PC-3 (cell line): ENCODE measurements around the gene C22orf39. TPM values are rescaled to one million over a fixed set of nuclear protein-coding genes. Genes with fewer than 3 reads are reported as not detected.
A peak's percentile ranks its signal among the peaks of the same experiment; 100 is the strongest.
"Not testable (repeated sequence)": the region's sequence is repeated elsewhere in the genome, so short reads cannot be mapped to it uniquely, and the experiment has no call there.

Experiments
- ATAC-seq: fragments of 200-7000 bp; cut with Tn5 transposase; 2 replicates; pipeline ENCODE4 v1.9.1; 2020; ENCODE audit warnings: mild to moderate bottlenecking, moderate library complexity
- BruUV-seq: library from RNA; stranded (reverse); fragments of 400-500 nt; replicated peaks from 2 replicates; lab custom pipeline; 2021; lab: Mats Ljungman, UMichigan
- CTCF ChIA-PET: fragments of 300-600 bp; sonication (Branson Sonifier 250); formaldehyde crosslinking; loops from one replicate; lab custom pipeline; 2022; ENCODE audit warnings: antibody characterized with exemption; lab: Charles Lee
- POLR2A ChIA-PET: fragments of 300-600 bp; sonication (Branson Sonifier 250); formaldehyde crosslinking; loops from one replicate; lab custom pipeline; 2022; ENCODE audit warnings: antibody characterized with exemption; ENCODE audit not compliant: unreplicated experiment; lab: Charles Lee
- DNase-seq: peaks from one replicate; pipeline ENCODE4 v3.0.0-alpha.2; 2015
- H2AFZ ChIP-seq: fragments of 300-600 bp; sonication (generic); 2 replicates; pipeline ENCODE4 v1.6.0; 2016; ENCODE audit warnings: antibody characterized with exemption, low read length
- H3F3A ChIP-seq: fragments of 300-600 bp; sonication (generic); one replicate; pipeline ENCODE4 v1.6.0; 2017; ENCODE audit warnings: antibody characterized with exemption, low read length, control low read depth, mild to moderate bottlenecking; ENCODE audit not compliant: unreplicated experiment
- H3K27ac ChIP-seq: fragments of 300-600 bp; sonication (generic); 2 replicates; pipeline ENCODE4 v1.5.1; 2016; ENCODE audit warnings: mild to moderate bottlenecking, low read length
- H3K27me3 ChIP-seq: fragments of 300-600 bp; sonication (generic); 2 replicates; pipeline ENCODE4 v1.6.1; 2016; ENCODE audit warnings: low read length, mixed read lengths
- H3K36me3 ChIP-seq: fragments of 300-600 bp; sonication (generic); 2 replicates; pipeline ENCODE4 v1.6.1; 2016; ENCODE audit warnings: low read depth, mixed run types, low read length, mixed read lengths
- H3K4me1 ChIP-seq: fragments of 300-600 bp; sonication (generic); 2 replicates; pipeline ENCODE4 v1.5.1; 2016; ENCODE audit warnings: low read length; ENCODE audit not compliant: insufficient read depth
- H3K4me2 ChIP-seq: fragments of 300-600 bp; sonication (generic); 2 replicates; pipeline ENCODE4 v1.6.0; 2016; ENCODE audit warnings: low read length
- H3K4me3 ChIP-seq: fragments of 300-600 bp; sonication (generic); 2 replicates; pipeline ENCODE4 v1.5.1; 2016; ENCODE audit warnings: mild to moderate bottlenecking, low read length, mixed read lengths
- H3K79me2 ChIP-seq: fragments of 300-600 bp; sonication (generic); 2 replicates; pipeline ENCODE4 v1.6.1; 2017; ENCODE audit warnings: low read length, mixed read lengths
- H3K9ac ChIP-seq: fragments of 300-600 bp; sonication (generic); 2 replicates; pipeline ENCODE4 v1.6.0; 2016; ENCODE audit warnings: mild to moderate bottlenecking, low read length
- H3K9me2 ChIP-seq: fragments of 300-600 bp; sonication (generic); replicated peaks from 2 replicates; pipeline ENCODE4 v1.6.1; 2016; ENCODE audit warnings: mixed run types, low read length, mixed read lengths
- H3K9me3 ChIP-seq: fragments of 300-600 bp; sonication (generic); 2 replicates; pipeline ENCODE4 v1.6.1; 2016; ENCODE audit warnings: low read length, mixed read lengths
- H4K20me1 ChIP-seq: fragments of 300-600 bp; sonication (generic); 2 replicates; pipeline ENCODE4 v1.6.1; 2016; ENCODE audit warnings: low read length, mixed read lengths
- EZH2 ChIP-seq: fragments of 300-600 bp; sonication (generic); IDR thresholded peaks from one replicate; pipeline ENCODE4 v1.6.1; 2017; ENCODE audit warnings: antibody characterized with exemption, mild to moderate bottlenecking, low read length; ENCODE audit not compliant: unreplicated experiment
- EZH2phosphoT487 ChIP-seq: fragments of 300-600 bp; sonication (generic); IDR thresholded peaks from 2 replicates; pipeline ENCODE4 v1.6.1; 2018; ENCODE audit warnings: mild to moderate bottlenecking, antibody characterized with exemption, low read length, borderline replicate concordance
- intact Hi-C: fragments of 100-400 bp; cut with micrococcal nuclease; formaldehyde crosslinking; loops from 2 replicates; pipeline ENCODE4 v1.9.0; 2023
- total RNA-seq: library from RNA; depleted of rRNA; stranded (reverse); fragments of >200 nt; gene quantifications from 2 replicates; pipeline ENCODE4 v1.2.3, GENCODE V29; 2014
- TF ChIP-seq, protein P1 (sequence below): fragments of 300-600 bp; sonication (generic); conservative IDR thresholded peaks from 2 replicates; pipeline ENCODE4 v1.5.1; 2017; ENCODE audit warnings: antibody characterized with exemption, low read depth, mild to moderate bottlenecking, low read length

Gene C22orf39
- total RNA-seq, 1 experiment from 2014 or later = 25.0 TPM

DNA sequence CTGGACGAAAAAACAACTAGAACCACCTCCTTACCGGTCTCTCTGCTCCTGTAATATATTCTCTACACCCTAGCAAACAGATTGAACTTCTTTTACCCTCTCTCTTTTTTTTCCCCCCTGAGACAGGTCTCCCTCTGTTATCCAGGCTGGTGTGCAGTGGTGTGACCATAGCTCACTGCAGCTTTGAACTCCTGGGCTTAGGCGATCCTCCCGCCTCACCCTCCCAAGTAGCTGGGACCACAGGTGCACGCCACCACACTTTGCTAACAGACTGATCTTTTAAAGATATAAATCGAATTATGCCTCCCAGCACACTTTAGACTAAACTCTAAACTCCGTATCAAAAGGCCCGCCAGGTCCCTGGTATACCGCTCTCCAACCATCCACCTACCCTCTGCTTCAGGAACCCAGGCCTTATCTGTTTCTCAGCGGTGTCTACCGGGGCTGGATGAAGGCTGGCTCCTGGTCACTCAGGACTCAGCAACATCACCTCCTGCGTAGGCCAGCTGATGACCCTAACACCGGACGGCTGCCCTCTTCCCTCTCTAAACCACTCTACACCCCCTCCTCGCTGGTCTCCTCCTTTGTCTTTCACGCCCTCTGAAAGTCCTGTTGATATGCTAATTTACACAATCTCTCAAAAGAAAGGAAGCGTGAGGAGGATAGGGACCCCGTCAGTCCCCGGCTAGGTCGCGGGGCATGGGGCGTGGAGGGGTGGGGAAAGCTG is 745 bp downstream of the C22orf39 start:
- peaks cover 2% of the 10 kb centered on the region; the same call in 1 of the 2 replicates for H3K36me3 ChIP-seq
- H3K9me2 ChIP-seq = no peaks in the 10 kb centered on the region
- intact Hi-C loops = no loop called here
- peak overlapping the region; percentile 97 for H3K4me3 ChIP-seq
- ChIA-PET CTCF (no interaction called here), POLR2A (interaction anchor here (0.6 kb wide), 1 partner anchor 156 kb away, joined by 3 read pairs; no protein-coding TSS in a partner anchor)
- H2AFZ ChIP-seq = peak overlapping the region; percentile 64
- peak overlapping the region; percentile 80 for H3K4me2 ChIP-seq
- no peaks in the 10 kb centered on the region for H3F3A ChIP-seq
- peak overlapping the region; percentile 64 for H3K27ac ChIP-seq
- peaks cover 50% of the 10 kb centered on the region for H3K79me2 ChIP-seq
- H3K4me1 ChIP-seq = peaks cover 12% of the 10 kb centered on the region
- H4K20me1 ChIP-seq = no peaks in the 10 kb centered on the region
- ATAC-seq (peak; percentile 18), DNase-seq (no peak)
- H3K9ac ChIP-seq = peak overlapping the region; percentile 87
- TSS peak; percentile 42 for BruUV-seq
- H3K27me3 ChIP-seq = no peaks in the 10 kb centered on the region
- H3K9me3 ChIP-seq = no peaks in the 10 kb centered on the region
- no peak for TF ChIP-seq EZH2phosphoT487
- no peak for TF ChIP-seq EZH2
- TF ChIP-seq, protein P1, sequence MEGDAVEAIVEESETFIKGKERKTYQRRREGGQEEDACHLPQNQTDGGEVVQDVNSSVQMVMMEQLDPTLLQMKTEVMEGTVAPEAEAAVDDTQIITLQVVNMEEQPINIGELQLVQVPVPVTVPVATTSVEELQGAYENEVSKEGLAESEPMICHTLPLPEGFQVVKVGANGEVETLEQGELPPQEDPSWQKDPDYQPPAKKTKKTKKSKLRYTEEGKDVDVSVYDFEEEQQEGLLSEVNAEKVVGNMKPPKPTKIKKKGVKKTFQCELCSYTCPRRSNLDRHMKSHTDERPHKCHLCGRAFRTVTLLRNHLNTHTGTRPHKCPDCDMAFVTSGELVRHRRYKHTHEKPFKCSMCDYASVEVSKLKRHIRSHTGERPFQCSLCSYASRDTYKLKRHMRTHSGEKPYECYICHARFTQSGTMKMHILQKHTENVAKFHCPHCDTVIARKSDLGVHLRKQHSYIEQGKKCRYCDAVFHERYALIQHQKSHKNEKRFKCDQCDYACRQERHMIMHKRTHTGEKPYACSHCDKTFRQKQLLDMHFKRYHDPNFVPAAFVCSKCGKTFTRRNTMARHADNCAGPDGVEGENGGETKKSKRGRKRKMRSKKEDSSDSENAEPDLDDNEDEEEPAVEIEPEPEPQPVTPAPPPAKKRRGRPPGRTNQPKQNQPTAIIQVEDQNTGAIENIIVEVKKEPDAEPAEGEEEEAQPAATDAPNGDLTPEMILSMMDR = no peak

DNA sequence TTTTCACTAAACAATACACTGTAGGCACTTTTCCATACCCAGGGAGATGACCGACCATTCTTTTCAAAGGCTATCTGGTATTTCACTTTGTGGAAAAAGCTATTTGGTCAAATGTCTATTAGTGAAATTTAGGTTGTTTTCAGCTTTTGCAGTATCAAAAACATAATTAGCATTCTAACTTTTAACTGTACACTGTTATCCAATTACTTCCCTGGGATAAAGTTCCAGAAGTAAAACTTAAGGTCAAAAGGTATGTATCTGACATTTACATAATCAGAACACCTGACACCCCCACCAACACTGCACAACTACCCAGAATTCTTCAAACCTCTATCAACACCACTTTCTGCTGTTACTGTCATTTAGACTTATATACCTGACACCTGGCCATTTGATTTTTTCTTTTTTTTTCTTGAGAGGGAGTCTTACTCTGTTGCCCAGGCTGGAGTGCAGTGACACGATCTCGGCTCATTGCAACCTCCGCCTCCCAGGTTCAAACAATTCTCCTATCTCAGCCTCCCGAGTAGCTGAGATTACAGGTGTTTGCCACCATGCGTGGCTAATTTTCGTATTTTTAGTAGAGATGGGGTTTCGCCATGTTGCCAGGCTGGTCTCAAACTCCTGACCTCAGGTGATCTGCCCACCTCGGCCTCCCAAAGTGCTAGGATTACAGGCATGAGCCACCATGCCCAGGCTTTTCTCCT is 2.1 kb downstream of the C22orf39 start:
- H3K4me2 ChIP-seq, DNase-seq, H3K9me2 ChIP-seq, ATAC-seq, H4K20me1 ChIP-seq, H3K4me3 ChIP-seq, H3K27ac ChIP-seq, H3F3A ChIP-seq, H3K9ac ChIP-seq, POLR2A ChIA-PET, H3K36me3 ChIP-seq, CTCF ChIA-PET, BruUV-seq, H3K27me3 ChIP-seq, H3K9me3 ChIP-seq, H2AFZ ChIP-seq, intact Hi-C loops: not testable (repeated sequence)
- peaks cover 57% of the 10 kb centered on the region for H3K79me2 ChIP-seq
- peaks cover 12% of the 10 kb centered on the region for H3K4me1 ChIP-seq

DNA sequence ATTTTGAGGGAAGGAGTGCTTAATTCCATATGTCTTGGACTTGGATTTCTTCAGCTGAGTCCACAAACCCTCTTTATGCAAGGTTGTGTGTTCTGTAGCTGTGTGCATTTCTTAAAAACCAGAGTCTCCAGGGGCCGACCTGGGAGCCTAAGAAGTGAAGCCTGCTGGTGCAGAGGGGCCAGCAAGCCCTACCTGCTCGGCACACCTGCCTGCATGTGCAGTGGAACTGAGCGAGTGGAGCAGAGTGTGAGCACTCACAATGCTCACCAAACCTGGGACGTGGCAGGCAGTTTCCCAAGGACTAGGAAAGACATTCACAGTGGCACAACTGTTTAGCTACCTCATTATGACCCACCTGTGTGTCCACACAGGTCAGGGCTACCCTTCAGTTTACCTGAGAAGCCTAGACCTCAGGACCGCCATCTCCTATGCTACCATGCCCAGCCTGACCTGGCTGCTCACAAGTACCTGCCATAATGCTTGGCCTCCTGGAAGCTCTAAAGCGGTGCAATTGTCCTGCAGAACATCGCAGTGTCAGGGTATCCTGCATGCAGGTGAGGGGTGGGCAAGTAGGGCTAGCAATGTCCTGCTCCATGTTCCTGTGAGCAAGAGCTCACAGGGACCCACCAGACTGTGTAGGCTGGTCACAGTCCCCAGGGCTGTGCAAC is 3.8 kb downstream of the C22orf39 start:
- Histone ChIP-seq H4K20me1 (no peaks in the 10 kb centered on the region), H3K27ac (no peak overlapping the region), H3K79me2 (peaks cover 57% of the 10 kb centered on the region), H3K27me3 (no peaks in the 10 kb centered on the region), H2AFZ (no peak overlapping the region), H3K9me3 (no peaks in the 10 kb centered on the region), H3F3A (no peaks in the 10 kb centered on the region), H3K9ac (no peak overlapping the region), H3K4me3 (no peak overlapping the region), H3K4me2 (no peak overlapping the region), H3K4me1 (peaks cover 12% of the 10 kb centered on the region), H3K36me3 (no peaks in the 10 kb centered on the region; the same call in 1 of the 2 replicates), H3K9me2 (no peaks in the 10 kb centered on the region)
- BruUV-seq = no TSS peak
- ChIA-PET CTCF (no interaction called here), POLR2A (interaction anchor here (0.5 kb wide), 1 partner anchor 20 kb away, joined by 4 read pairs; no protein-coding TSS in a partner anchor)
- no peak for DNase-seq
- TF ChIP-seq, protein P1 = no peak
- TF ChIP-seq EZH2phosphoT487 (no peak), EZH2 (no peak)
- no peak for ATAC-seq
- intact Hi-C loops = no loop called here
